ENCODE measurements around the gene AKR1C2. TPM values are rescaled to one million over a fixed set of nuclear protein-coding genes. Genes with fewer than 3 reads are reported as not detected.
"Not testable (repeated sequence)": the region's sequence is repeated elsewhere in the genome, so short reads cannot be mapped to it uniquely, and the experiment has no call there.

AKR1C2 gene
- total and polyA plus RNA-seq, 2 donors (not counting 1 experiment from before 2014, with no cell fraction given), result not detected

DNA sequence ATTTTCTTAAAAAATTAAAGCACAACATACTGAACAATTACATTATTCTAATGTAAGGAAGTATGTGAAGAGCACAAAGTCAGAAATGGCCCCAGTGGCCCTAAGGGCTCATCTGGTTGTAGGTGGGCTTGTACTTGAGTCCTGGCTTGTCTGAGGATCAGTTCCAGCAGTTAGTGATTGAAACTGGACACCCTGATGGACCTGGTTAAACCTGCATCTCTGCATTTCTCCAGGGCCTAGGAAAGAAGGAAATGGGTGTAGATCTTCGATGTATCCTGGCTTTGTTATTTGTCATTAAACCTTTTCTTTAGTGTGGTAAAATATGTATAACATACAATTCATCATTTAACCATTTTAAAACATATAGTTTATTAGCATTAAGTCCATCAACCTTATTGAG, 9.7 kb upstream of the AKR1C2 start:
- H3K27me3 ChIP-seq (replicated peaks in 1 of 4; ENCODE audit: control extremely low read depth in 1 of 4, control insufficient read depth in 3 of 4, insufficient read depth in 4 of 4, low read length in 3 of 4), result no peaks in the 10 kb centered on the region
- H3K4me1 ChIP-seq (ENCODE audit: control insufficient read depth in 2 of 2, insufficient read depth in 2 of 2, low read length in 2 of 2), result no peaks in the 10 kb centered on the region
- ChIA-PET CTCF (no interaction called here), POLR2A (no interaction called here)
- H3K27ac ChIP-seq (ENCODE audit: low read length in 2 of 2), result no peak overlapping the region
- no peaks in the 10 kb centered on the region for H3K36me3 ChIP-seq (replicated peaks in 1 of 2; ENCODE audit: control extremely low read depth in 1 of 2, control insufficient read depth in 1 of 2, extremely low read depth in 1 of 2, insufficient read depth in 2 of 2, low read length in 1 of 2)
- H3K9me3 ChIP-seq (ENCODE audit: control extremely low read depth in 1 of 3, control insufficient read depth in 2 of 3, insufficient read depth in 1 of 3, low read length in 2 of 3), result no peaks in the 10 kb centered on the region
- H4K20me1 ChIP-seq (ENCODE audit: control insufficient read depth, insufficient read depth, low read length, poor library complexity, severe bottlenecking), result no peaks in the 10 kb centered on the region
- Mint-ChIP-seq H3K27me3 (no peaks in the 10 kb centered on the region), H3K27ac (no peak overlapping the region), H3K4me3 (no peak overlapping the region), H3K4me1 (no peaks in the 10 kb centered on the region), H3K9me3 (ENCODE audit: insufficient read depth) (no peaks in the 10 kb centered on the region)
- intact Hi-C loops (cut with micrococcal nuclease), result no loop called here
- H3K79me2 ChIP-seq (ENCODE audit: control insufficient read depth, insufficient read depth, low read length), result no peaks in the 10 kb centered on the region
- H3K4me2 ChIP-seq (replicated peaks; ENCODE audit: low read depth, low read length, poor library complexity, severe bottlenecking), result no peak overlapping the region
- no CpG with 5 or more reads among the region's 1 CpG for WGBS (ENCODE audit: insufficient coverage)
- DNase-seq (no peak), ATAC-seq (ENCODE audit: low read depth) (no peak)
- H3K4me3 ChIP-seq (ENCODE audit: control extremely low read depth in 1 of 5, extremely low read depth in 1 of 5, insufficient read depth in 1 of 5, low read depth in 2 of 5, low read length in 4 of 5), result no peak overlapping the region
- H3K9ac ChIP-seq (ENCODE audit: low read length), result no peak overlapping the region
- TF ChIP-seq, protein P1, sequence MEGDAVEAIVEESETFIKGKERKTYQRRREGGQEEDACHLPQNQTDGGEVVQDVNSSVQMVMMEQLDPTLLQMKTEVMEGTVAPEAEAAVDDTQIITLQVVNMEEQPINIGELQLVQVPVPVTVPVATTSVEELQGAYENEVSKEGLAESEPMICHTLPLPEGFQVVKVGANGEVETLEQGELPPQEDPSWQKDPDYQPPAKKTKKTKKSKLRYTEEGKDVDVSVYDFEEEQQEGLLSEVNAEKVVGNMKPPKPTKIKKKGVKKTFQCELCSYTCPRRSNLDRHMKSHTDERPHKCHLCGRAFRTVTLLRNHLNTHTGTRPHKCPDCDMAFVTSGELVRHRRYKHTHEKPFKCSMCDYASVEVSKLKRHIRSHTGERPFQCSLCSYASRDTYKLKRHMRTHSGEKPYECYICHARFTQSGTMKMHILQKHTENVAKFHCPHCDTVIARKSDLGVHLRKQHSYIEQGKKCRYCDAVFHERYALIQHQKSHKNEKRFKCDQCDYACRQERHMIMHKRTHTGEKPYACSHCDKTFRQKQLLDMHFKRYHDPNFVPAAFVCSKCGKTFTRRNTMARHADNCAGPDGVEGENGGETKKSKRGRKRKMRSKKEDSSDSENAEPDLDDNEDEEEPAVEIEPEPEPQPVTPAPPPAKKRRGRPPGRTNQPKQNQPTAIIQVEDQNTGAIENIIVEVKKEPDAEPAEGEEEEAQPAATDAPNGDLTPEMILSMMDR (IDR thresholded peaks at IDR 0.05), result no peak
- no peak overlapping the region for H2AFZ ChIP-seq (ENCODE audit: insufficient read depth, low read depth, low read length, poor library complexity, severe bottlenecking)

DNA sequence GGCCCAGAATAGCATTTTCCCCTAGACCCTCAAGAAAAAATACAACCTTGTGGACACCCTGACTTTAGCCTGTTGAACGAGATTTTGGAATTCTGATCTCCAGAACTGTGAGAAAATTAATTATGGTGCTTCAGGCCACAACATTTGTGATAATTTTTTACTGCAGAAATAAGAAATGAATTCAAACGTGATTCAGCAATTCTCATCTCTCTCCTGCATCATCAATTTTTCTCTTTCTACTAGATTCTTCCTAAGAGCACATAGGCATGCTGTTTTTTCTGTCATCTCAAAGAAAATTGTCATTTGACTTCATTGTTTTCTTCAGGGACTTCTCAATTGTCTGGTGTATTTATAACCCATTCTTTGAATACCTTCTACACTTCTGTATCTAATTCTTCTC, 8.9 kb upstream of the AKR1C2 start:
- DNase-seq (no peak), ATAC-seq (ENCODE audit: low read depth) (no peak)
- Histone ChIP-seq H3K27ac (ENCODE audit: low read length in 2 of 2) (no peak overlapping the region), H3K79me2 (ENCODE audit: control insufficient read depth, insufficient read depth, low read length) (no peaks in the 10 kb centered on the region), H3K9ac (ENCODE audit: low read length) (no peak overlapping the region), H4K20me1 (ENCODE audit: control insufficient read depth, insufficient read depth, low read length, poor library complexity, severe bottlenecking) (no peaks in the 10 kb centered on the region), H2AFZ (ENCODE audit: insufficient read depth, low read depth, low read length, poor library complexity, severe bottlenecking) (no peak overlapping the region), H3K27me3 (replicated peaks in 1 of 4; ENCODE audit: control extremely low read depth in 1 of 4, control insufficient read depth in 3 of 4, insufficient read depth in 4 of 4, low read length in 3 of 4) (no peaks in the 10 kb centered on the region), H3K4me1 (ENCODE audit: control insufficient read depth in 2 of 2, insufficient read depth in 2 of 2, low read length in 2 of 2) (no peaks in the 10 kb centered on the region), H3K4me2 (replicated peaks; ENCODE audit: low read depth, low read length, poor library complexity, severe bottlenecking) (no peak overlapping the region), H3K36me3 (replicated peaks in 1 of 2; ENCODE audit: control extremely low read depth in 1 of 2, control insufficient read depth in 1 of 2, extremely low read depth in 1 of 2, insufficient read depth in 2 of 2, low read length in 1 of 2) (no peaks in the 10 kb centered on the region), H3K4me3 (ENCODE audit: control extremely low read depth in 1 of 5, extremely low read depth in 1 of 5, insufficient read depth in 1 of 5, low read depth in 2 of 5, low read length in 4 of 5) (no peak overlapping the region), H3K9me3 (ENCODE audit: control extremely low read depth in 1 of 3, control insufficient read depth in 2 of 3, insufficient read depth in 1 of 3, low read length in 2 of 3) (no peaks in the 10 kb centered on the region)
- intact Hi-C loops (cut with micrococcal nuclease), result no loop called here
- Mint-ChIP-seq H3K4me3 (no peak overlapping the region), H3K4me1 (no peaks in the 10 kb centered on the region), H3K27ac (no peak overlapping the region), H3K27me3 (no peaks in the 10 kb centered on the region), H3K9me3 (ENCODE audit: insufficient read depth) (no peaks in the 10 kb centered on the region)
- ChIA-PET CTCF (no interaction called here), POLR2A (no interaction called here)
- WGBS (ENCODE audit: insufficient coverage), result no CpG with 5 or more reads among the region's 2 CpGs
- no peak for TF ChIP-seq EZH2 (IDR thresholded peaks at IDR 0.05; ENCODE audit: borderline replicate concordance, insufficient read depth, low read depth, low read length, poor library complexity, severe bottlenecking)
- TF ChIP-seq, protein P1 (IDR thresholded peaks at IDR 0.05), result no peak

DNA sequence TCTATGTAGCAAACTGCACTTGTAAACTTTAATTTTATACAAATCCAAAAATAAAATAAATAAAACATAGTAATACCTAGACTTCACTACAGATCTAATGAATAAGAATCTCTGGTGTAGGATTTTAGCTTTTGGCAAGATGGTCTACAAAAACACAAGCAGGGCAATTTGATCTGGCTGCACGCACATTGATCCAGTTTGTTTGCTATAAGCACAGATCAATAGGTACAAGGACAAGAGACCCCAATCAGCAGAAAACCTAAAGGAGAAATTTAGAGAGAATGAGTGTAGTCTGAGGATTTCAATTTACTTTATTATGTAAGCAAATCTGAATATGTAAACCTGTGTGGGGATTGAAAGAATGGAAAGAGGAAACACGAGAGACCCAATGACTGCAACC, 7.7 kb upstream of the AKR1C2 start:
- H3K4me1 ChIP-seq (ENCODE audit: control insufficient read depth in 2 of 2, insufficient read depth in 2 of 2, low read length in 2 of 2); H3K9me3 Mint-ChIP-seq (ENCODE audit: insufficient read depth); H3K4me3 Mint-ChIP-seq; H3K9ac ChIP-seq (ENCODE audit: low read length); intact Hi-C loops (cut with micrococcal nuclease); H3K27me3 Mint-ChIP-seq; H3K4me2 ChIP-seq (replicated peaks; ENCODE audit: low read depth, low read length, poor library complexity, severe bottlenecking); H2AFZ ChIP-seq (ENCODE audit: insufficient read depth, low read depth, low read length, poor library complexity, severe bottlenecking); CTCF ChIA-PET; H3K79me2 ChIP-seq (ENCODE audit: control insufficient read depth, insufficient read depth, low read length); DNase-seq; H3K27ac Mint-ChIP-seq; H3K9me3 ChIP-seq (ENCODE audit: control extremely low read depth in 1 of 3, control insufficient read depth in 2 of 3, insufficient read depth in 1 of 3, low read length in 2 of 3); H4K20me1 ChIP-seq (ENCODE audit: control insufficient read depth, insufficient read depth, low read length, poor library complexity, severe bottlenecking); H3K27me3 ChIP-seq (replicated peaks in 1 of 4; ENCODE audit: control extremely low read depth in 1 of 4, control insufficient read depth in 3 of 4, insufficient read depth in 4 of 4, low read length in 3 of 4); H3K27ac ChIP-seq (ENCODE audit: low read length in 2 of 2); POLR2A ChIA-PET; ATAC-seq (ENCODE audit: low read depth); H3K4me3 ChIP-seq (ENCODE audit: control extremely low read depth in 1 of 5, extremely low read depth in 1 of 5, insufficient read depth in 1 of 5, low read depth in 2 of 5, low read length in 4 of 5); H3K36me3 ChIP-seq (replicated peaks in 1 of 2; ENCODE audit: control extremely low read depth in 1 of 2, control insufficient read depth in 1 of 2, extremely low read depth in 1 of 2, insufficient read depth in 2 of 2, low read length in 1 of 2); H3K4me1 Mint-ChIP-seq: not testable (repeated sequence)
- 89% methylated on average over 1 of the region's 2 CpGs for WGBS (ENCODE audit: insufficient coverage)
